ENCODE data around the gene IQSEC3. TPM values are rescaled to one million over a fixed set of nuclear protein-coding genes. Genes with fewer than 3 reads are reported as not detected.

Gene IQSEC3
- total RNA-seq, 2 donors from 2014 or later, result 0.39 to 0.67 TPM

- peaks cover 0 to 7% of the 10 kb centered on the region in 2 donors for H3K4me1 ChIP-seq
- H3K9me3 ChIP-seq, result no peaks in the 10 kb centered on the region
- no peak for TF ChIP-seq CTCF (IDR thresholded peaks at IDR 0.05)
- no peaks in the 10 kb centered on the region for H3K27me3 ChIP-seq
- H3K36me3 ChIP-seq, result no peaks in the 10 kb centered on the region
- no peak for DNase-seq (ENCODE audit: low spot score)
- H3K4me3 ChIP-seq, result no peak overlapping the region
- no peak overlapping the region for H3K27ac ChIP-seq
Observed at GRCh38 chr12:206746-207440, 140.3 kb downstream of the IQSEC3 start.

GRCh38 chr12:207804-208203 lies 141.2 kb downstream of the IQSEC3 start:
- Histone ChIP-seq H3K36me3 (no peaks in the 10 kb centered on the region), H3K27ac (no peak overlapping the region), H3K27me3 (no peaks in the 10 kb centered on the region), H3K4me1 (peaks cover 0 to 10% of the 10 kb centered on the region in 2 donors), H3K4me3 (no peak overlapping the region), H3K9me3 (no peaks in the 10 kb centered on the region)
- no peak for TF ChIP-seq CTCF (IDR thresholded peaks at IDR 0.05)
- no peak for DNase-seq (ENCODE audit: low spot score)

- Histone ChIP-seq H3K27me3 (no peaks in the 10 kb centered on the region), H3K9me3 (no peaks in the 10 kb centered on the region), H3K36me3 (no peaks in the 10 kb centered on the region), H3K4me3 (no peak overlapping the region), H3K4me1 (peaks cover 0 to 18% of the 10 kb centered on the region in 2 donors), H3K27ac (no peak overlapping the region)
- TF ChIP-seq CTCF (IDR thresholded peaks at IDR 0.05), result no peak
- DNase-seq (ENCODE audit: low spot score), result no peak
Observed at GRCh38 chr12:208813-209212, 142.2 kb downstream of the IQSEC3 start.

GRCh38 chr12:209246-209645 lies 142.7 kb downstream of the IQSEC3 start:
- no peak for DNase-seq (ENCODE audit: low spot score)
- no peak overlapping the region for H3K4me3 ChIP-seq
- no peaks in the 10 kb centered on the region for H3K36me3 ChIP-seq
- no peaks in the 10 kb centered on the region for H3K27me3 ChIP-seq
- no peaks in the 10 kb centered on the region for H3K9me3 ChIP-seq
- no peak for TF ChIP-seq CTCF (IDR thresholded peaks at IDR 0.05)
- H3K27ac ChIP-seq, result no peak overlapping the region
- H3K4me1 ChIP-seq, result peaks cover 0 to 14% of the 10 kb centered on the region in 2 donors

GRCh38 chr12:209851-210250 lies 143.3 kb downstream of the IQSEC3 start:
- no peak overlapping the region for H3K27ac ChIP-seq
- peaks cover 0 to 12% of the 10 kb centered on the region in 2 donors for H3K4me1 ChIP-seq
- H3K27me3 ChIP-seq, result no peaks in the 10 kb centered on the region
- H3K4me3 ChIP-seq, result no peak overlapping the region
- no peaks in the 10 kb centered on the region for H3K9me3 ChIP-seq
- H3K36me3 ChIP-seq, result no peaks in the 10 kb centered on the region
- no peak for TF ChIP-seq CTCF (IDR thresholded peaks at IDR 0.05)
- no peak for DNase-seq (ENCODE audit: low spot score)
